Stimulated activated CD8-positive, alpha-beta memory T cell treated with anti-CD3 and anti-CD28 coated beads, Interleukin-12 subunit alpha, Interleukin-12 subunit beta, amount 100 ng/mL, for 4 hours (primary cell): ENCODE measurements around the gene RFTN1.
A peak's percentile ranks its signal among the peaks of the same experiment; 100 is the strongest.

Experiments used
- DNase-seq: peaks from one replicate; pipeline ENCODE4 v3.0.0-alpha.2; 2020; ENCODE audit warnings: low read depth

Gene RFTN1

DNA sequence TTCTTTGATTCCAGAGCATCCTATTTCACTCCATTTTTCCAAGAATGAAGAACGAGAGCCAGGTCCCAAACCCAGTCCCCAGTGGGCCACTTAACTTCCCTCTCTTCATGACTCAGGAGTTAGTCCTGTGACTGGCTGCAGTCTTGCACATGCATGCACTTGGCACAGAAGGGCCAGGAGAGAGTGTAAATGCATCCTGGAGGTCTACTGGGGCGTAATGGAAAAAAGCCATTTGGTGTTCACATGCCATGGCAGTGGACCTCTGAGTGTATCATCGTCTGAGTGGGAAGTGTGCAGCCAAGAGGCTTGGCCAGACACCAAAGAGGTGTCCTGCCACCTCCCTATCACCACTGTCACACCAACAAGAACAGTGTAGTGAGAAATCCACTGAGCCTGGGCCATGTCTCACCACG, 15.1 kb upstream of the RFTN1 start:
- DNase-seq: no peak

DNA sequence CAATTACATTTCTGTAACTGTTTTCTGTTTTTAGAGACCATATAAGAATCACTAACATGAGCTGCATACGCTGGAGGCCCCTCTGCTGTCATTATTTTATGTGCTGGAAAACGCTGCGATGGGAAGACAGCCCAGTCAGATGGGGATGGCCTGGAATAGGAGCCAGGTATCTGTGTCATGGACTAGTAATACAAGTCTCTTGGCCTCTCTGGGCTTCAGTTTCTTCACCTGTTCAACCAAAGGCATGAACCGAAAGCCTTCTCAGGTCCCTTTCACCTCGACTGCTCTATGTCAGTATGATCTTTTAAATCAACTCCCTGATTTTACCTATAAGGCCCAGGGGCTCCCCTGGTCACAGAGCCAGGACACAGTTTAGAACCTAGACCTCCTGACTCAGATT, 14.6 kb upstream of the RFTN1 start:
- no peak for DNase-seq

GRCh38 chr3:16524196-16524595, 10.7 kb upstream of the RFTN1 start:
- DNase-seq: no peak

DNA sequence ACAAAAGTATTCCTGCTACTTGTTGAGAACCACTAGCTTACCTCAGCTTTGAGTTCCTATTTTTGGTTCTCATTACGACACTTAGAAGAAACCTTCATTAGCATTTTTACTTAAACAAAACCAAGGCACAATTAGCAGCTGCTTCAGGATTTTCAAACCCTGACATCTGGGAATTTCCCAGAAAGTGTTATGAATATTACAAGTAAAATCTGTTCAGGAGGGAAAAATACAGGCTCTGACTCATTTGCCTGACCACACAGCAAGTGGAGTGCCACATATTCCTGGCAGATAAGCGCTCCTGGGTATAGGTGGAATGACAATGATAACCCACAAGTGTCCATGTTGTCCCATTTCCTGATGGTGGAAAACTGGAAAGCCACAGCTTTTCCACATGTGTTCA, 10.3 kb upstream of the RFTN1 start:
- no peak for DNase-seq

DNA sequence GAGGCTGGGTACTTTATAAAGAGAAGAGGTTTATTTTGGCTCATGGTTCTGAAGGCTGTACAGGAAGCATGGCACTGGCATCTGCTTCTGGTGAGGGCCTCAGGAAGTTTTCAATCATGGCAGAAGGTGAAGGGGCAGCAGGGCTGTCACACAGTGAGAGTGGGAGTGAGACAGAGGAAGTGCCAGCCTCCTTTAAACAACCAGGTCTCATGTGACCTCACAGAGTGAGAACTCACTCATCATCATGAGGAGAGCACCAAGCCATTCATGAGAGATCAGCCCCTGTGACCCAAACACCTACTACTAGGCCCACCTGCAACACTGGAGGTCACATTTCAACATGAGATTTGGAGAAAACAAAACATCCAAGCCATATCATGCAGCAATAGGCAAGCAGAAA, 9.3 kb upstream of the RFTN1 start:
- DNase-seq: no peak

GRCh38 chr3:16520970-16521881, 7.7 kb upstream of the RFTN1 start:
- DNase-seq: no peak

- DNase-seq: no peak
These were observed 6.9 kb upstream of the RFTN1 start for GRCh38 chr3:16520241-16520969.

DNA sequence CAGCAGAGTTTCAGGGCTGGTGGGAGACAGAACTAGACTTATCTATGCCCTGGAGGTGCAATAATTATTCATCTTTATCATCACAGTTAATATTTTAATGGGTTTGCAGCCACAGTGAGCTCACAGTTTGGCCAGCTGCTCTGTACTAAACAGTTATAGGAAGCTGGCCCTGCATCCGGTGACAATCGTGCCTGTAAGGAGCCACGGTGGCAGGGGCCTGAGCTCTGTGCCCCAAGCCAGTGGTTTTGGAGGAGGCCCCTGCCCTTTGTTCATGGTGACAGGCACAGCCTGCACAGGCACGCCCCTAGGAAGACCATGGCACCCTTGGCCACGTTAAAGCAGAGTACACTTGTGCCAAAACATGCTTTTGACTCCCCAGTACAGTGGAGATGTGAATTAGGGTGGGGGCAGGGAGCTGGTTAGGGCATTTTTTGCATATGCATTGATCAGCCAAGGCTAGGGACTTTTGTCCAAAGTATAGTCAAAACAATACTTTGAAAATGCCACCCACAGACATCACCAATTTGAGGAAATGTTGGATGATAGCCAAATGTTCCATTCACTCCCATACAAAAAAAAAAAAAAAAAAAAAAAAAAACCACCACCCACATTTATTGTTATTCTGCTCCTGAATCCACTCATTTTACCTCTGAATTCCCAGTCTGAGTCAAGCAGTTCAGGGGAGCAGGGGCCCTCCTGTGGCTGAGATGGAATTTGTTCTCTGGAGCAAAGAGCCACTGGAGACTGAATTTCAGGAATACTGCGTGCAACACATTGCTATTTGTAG, 3.4 kb upstream of the RFTN1 start:
- DNase-seq: no peak

GRCh38 chr3:16515885-16516420, 2.5 kb upstream of the RFTN1 start:
- DNase-seq: no peak

DNA sequence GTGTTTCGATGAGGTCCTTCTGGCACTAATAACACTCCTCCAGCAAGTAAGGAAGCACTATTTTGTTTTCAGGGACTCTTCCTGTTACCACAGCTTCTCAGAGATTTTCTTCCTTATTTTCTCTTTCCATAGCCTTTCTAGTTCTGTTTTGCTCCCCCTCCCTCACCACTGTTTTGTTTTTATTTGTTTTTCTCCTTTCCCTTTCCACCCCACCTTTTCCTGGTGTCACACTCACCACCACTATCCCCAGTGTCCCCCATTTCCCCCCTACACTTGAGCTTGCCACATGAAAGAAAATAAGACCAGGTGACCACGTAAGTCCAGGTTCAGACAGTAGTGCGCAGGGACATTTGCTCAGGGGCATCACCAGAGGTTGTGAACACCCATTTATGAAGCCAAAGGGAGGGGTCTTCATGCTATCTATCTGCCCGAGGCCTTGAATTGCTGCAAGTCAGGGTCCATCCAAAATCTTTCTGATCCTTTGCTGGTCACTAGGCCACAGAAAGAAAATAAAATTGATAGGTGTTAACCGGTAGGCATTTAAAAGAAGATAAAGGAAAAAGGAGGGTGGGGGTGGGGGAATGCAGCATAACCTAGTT, 1.4 kb upstream of the RFTN1 start:
- DNase-seq: no peak

DNA sequence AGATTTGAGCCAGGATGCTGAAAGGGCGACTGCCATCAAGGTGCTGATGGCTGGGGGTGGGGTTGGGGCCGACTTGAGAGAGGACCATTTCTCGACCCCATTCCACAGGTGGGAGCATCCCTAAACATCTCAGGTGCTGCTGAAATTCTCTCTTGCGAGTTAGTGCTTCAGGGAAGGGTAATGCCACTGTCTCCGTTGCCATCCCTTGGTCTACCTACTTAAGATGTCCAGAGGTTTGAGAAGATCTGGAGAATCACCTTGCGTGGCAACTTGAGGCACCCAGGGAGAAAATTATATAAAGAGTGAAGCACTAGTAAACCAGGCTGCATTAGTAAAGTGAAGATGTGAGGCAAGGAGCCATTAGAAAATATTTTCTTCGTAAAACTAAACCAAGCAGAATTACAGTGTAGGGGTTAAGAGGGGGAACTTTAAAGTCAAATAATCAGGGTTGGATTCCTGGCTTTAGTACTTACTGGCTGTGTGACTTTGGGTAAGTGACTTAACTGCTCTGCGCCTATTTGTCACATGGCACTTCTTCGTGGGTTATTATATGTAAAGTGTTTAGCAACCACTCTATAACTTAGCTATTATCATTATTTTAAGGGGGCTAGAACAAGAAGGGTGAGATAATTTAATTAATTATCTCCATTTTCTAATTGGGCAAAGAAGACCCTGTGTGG, 662 bp upstream of the RFTN1 start:
- no peak for DNase-seq

DNA sequence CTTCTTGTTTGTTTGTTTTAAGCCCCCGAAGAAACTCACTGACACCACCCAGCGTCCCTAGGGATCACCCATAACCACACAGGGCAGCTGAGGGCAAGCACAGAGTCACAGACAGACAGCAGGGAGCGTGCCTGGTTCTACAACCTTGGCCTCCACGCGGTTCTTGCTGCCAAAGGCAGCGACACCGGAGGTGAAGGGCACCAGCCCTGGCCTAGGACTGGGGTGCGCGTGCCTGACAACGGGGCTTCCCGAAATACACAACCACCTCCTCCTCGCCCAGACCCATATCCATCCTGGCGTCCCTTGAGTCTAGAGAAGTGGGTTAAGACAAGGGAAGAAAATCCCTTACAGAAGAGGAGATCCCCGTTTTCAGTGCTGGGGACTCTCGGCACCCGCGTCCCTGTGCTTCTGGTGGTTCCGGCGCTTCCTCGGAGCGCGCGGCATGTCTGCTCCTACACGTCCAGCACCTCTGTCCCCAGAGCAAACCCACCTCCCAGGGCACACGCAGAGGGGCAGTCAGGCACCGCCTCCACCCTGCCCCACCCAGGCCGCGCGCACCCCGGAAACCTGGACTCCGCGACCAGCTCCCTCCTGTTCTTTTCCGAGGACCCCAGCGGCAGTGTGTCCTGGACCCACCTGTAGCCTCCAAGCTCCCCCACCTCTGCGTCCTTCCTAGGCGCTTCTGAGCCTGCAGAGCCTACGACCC, 911 bp downstream of the RFTN1 start:
- DNase-seq: no peak

DNA sequence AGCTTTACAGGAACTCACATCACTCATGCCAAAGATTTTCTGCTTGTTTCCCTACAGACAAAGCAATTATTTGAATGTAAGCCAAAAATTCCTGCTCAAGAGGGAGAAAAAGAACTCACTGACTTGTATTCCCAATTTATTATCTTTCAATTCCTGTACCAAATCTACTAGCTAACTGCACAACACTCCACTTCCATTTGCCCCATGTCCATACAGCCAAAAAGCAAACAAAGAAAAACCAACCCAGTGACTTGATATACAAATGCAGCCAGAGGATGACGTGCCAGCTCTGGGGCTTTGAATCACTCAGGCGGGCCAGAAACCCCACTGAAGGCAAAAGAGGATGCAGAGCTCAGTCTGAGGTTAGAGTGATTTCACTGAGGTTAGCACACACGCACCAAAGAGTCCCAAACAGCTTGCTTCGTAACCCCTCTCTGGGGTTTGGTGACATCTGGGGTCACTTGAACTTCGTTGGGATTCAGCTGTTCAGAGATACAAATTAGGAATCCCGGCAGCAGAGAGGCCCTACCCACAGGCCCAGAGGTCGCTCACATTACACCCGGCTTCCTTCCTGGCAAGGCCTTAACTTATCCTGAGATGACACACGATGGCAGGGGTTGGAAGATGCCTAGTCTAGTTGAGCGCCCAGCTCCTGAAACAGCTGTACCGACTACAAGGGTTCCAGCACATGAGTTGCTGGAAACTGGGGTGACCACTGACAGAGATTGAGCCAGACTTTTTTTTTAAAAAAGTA, 1.6 kb downstream of the RFTN1 start:
- DNase-seq: peak; percentile 59

DNA sequence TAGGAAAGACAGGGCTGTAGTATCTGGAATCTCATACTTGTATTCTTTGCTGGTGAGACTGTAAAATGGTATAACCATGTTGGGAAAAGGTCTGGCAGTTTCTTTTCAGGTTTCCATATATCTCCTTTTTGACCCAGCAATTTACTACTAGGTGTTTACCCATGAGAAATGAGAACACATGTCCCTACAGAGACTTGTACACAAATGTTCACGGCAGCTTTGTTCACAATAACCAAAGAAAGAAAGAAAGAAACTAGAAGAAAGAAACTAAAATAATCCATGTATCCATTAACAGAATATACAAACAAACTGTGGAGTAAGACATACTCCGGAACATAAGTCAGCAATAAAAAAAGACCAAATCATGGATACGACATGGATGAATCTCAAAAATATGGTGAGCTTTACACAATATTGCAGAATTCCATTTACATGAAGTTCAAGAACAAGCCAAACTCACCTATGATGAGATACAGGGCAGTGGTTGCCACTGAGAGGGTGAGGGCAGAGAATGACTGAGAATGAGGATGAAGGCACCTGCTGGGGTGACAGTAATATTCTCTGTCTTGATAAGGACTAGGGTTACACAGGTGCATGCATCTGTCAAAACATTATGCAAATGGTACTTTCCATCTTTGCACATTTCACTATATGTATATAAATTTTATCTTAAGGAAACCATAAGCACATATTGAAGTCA, 2.7 kb downstream of the RFTN1 start:
- DNase-seq: no peak

GRCh38 chr3:16509721-16510619, 3.5 kb downstream of the RFTN1 start:
- DNase-seq: no peak

DNA sequence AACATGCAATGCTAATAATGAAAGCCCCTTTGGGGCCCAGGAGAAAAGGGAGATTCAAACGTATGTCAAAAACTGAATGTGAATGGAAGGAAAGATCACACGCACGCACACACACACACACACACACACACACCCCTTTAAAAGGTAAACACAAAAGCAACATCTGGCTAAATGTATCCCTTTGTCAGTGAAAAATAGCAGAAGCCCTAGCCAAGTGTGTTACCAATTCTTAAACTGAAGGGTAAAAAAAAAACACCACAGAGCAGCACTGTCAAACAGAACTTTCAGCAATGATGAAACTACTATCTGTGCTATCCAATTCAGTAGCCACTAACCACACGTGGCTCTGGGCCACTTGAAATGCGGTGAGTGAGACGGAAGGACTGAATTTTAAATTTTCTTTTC, 4.9 kb downstream of the RFTN1 start:
- DNase-seq: no peak

GRCh38 chr3:16508243-16508578, 5.3 kb downstream of the RFTN1 start:
- DNase-seq: no peak

- DNase-seq: no peak
These were observed 5.8 kb downstream of the RFTN1 start for GRCh38 chr3:16507578-16508242.
